ENCODE measurements around the gene TAS1R1.
A peak's percentile ranks its signal among the peaks of the same experiment; 100 is the strongest.

The TAS1R1 gene

GRCh38 chr1:6572653-6573383 is 17.7 kb downstream of the TAS1R1 start:
- no peak for TF ChIP-seq ZNF274 (IDR thresholded peaks at IDR 0.05; ENCODE audit: low read depth, low read length)
- no peak overlapping the region for H3K4me3 ChIP-seq (ENCODE audit: low read length)

- no peak for TF ChIP-seq ZNF274 (IDR thresholded peaks at IDR 0.05; ENCODE audit: low read depth, low read length)
- no peak overlapping the region for H3K4me3 ChIP-seq (ENCODE audit: low read length)
Measured at GRCh38 chr1:6574025-6574620, 19.0 kb downstream of the TAS1R1 start.

- no peak overlapping the region for H3K4me3 ChIP-seq (ENCODE audit: low read length)
- no peak for TF ChIP-seq ZNF274 (IDR thresholded peaks at IDR 0.05; ENCODE audit: low read depth, low read length)
Measured at GRCh38 chr1:6574818-6575217, 19.7 kb downstream of the TAS1R1 start.

GRCh38 chr1:6577831-6578525 is 22.9 kb downstream of the TAS1R1 start:
- H3K4me3 ChIP-seq (ENCODE audit: low read length) = no peak overlapping the region
- no peak for TF ChIP-seq ZNF274 (IDR thresholded peaks at IDR 0.05; ENCODE audit: low read depth, low read length)

- no peak for TF ChIP-seq ZNF274 (IDR thresholded peaks at IDR 0.05; ENCODE audit: low read depth, low read length)
- no peak overlapping the region for H3K4me3 ChIP-seq (ENCODE audit: low read length)
Measured at GRCh38 chr1:6578624-6579373, 23.7 kb downstream of the TAS1R1 start.

DNA sequence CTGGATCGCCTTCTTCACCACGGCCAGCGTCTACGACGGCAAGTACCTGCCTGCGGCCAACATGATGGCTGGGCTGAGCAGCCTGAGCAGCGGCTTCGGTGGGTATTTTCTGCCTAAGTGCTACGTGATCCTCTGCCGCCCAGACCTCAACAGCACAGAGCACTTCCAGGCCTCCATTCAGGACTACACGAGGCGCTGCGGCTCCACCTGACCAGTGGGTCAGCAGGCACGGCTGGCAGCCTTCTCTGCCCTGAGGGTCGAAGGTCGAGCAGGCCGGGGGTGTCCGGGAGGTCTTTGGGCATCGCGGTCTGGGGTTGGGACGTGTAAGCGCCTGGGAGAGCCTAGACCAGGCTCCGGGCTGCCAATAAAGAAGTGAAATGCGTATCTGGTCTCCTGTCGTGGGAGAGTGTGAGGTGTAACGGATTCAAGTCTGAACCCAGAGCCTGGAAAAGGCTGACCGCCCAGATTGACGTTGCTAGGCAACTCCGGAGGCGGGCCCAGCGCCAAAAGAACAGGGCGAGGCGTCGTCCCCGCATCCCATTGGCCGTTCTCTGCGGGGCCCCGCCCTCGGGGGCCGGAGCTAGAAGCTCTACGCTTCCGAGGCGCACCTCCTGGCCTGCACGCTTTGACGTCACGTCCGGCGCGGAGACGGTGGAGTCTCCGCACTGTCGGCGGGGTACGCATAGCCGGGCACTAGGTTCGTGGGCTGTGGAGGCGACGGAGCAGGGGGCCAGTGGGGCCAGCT is 24.4 kb downstream of the TAS1R1 start, which contains the start of gene ZBTB48:
Gene ZBTB48, plus strand, starts transcription at position 621 of the 745 bp plus-strand sequence. CDS start 616 bp downstream, outside the sequence.
- H3K4me3 ChIP-seq (ENCODE audit: low read length) = peak within 1 kb of the TSS; percentile 78
- TF ChIP-seq ZNF274 (IDR thresholded peaks at IDR 0.05; ENCODE audit: low read depth, low read length) = no peak

GRCh38 chr1:6580119-6580592 is 25.0 kb downstream of the TAS1R1 start:
- H3K4me3 ChIP-seq (ENCODE audit: low read length) = peak overlapping the region; percentile 78
- no peak for TF ChIP-seq ZNF274 (IDR thresholded peaks at IDR 0.05; ENCODE audit: low read depth, low read length)

- TF ChIP-seq ZNF274 (IDR thresholded peaks at IDR 0.05; ENCODE audit: low read depth, low read length) = no peak
- peak overlapping the region; percentile 78 for H3K4me3 ChIP-seq (ENCODE audit: low read length)
Measured at GRCh38 chr1:6580593-6581409, 25.7 kb downstream of the TAS1R1 start.

GRCh38 chr1:6581561-6582305 is 26.6 kb downstream of the TAS1R1 start:
- peak overlapping the region; percentile 1; the same call in 1 of the 2 replicates for H3K4me3 ChIP-seq (ENCODE audit: low read length)
- TF ChIP-seq ZNF274 (IDR thresholded peaks at IDR 0.05; ENCODE audit: low read depth, low read length) = no peak

DNA sequence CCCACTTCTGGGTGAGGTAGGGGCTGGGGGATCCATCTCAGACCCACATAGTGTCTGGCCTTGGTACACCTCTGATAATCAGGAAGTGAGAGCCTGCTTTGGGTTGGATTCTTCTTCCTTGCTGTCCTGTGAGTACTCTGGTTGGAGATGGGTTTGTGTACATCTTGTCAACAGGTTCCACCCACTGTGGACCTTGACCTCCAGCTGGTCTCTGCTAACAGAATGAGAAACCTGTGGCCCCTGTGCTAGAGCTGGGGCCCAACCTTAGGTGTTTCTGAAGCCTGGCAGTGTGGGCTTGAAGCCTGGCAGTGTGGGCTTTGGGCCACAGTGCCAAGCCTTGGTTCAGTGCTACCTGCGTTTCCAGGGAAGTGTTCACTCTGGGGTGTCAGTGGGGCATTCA is 27.3 kb downstream of the TAS1R1 start:
- no peak overlapping the region; the same call in 1 of the 2 replicates for H3K4me3 ChIP-seq (ENCODE audit: low read length)
- TF ChIP-seq ZNF274 (IDR thresholded peaks at IDR 0.05; ENCODE audit: low read depth, low read length) = no peak

DNA sequence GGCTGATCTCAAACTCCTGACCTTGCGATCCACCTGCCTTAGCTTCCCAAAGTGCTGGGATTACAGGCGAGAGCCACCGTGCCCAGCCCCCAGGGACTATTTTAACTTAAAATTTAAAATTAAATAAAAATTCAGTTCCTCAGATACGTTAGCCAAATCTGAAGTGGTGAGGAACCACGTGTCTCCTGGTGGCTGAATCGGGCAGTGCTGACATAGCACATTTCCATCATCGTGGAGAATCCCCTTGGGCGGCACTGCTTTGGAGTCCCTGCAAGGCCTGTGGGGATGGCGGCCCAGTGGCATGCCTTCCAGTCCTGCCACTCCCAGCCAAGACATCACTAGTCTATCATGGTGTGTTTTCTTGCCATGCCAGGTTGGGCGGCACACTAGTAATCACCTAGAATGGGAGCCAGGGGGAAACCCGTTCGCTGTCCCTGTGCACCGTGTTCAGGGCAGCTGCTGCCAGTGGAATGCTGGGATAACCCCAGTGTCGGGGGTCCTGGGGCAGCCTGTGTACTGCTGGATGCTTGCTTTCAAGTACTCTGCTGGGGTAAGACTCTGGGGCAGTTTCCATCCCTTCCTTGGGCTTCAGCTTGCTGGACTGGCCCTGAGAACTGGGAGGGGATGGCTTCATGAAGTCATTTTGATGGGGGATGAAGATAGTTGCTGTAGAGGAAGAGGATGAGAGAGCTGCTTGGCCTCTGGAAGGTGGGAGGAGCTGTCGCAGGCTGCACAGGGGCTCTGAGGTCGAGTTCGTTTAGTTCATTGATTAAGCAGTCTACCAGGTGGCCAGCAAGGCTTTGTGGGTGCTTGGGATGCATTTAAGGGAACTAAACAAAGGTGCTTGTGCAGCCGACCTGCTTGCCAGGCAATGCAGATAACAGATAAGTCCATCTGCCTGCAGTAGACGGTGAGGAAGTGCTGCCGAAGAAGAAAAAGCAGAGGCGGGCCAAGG is 29.3 kb downstream of the TAS1R1 start:
- no peak for TF ChIP-seq ZNF274 (IDR thresholded peaks at IDR 0.05; ENCODE audit: low read depth, low read length)

More for the DNA sequence above, 29.3 kb downstream of the TAS1R1 start:
- no peak overlapping the region for H3K4me3 ChIP-seq (ENCODE audit: low read length)

Measured in GM08714 (cell line).